Fibroblast of lung (primary cell): ENCODE measurements around the gene RAB8A.

Experiments
- CTCF ChIP-seq, 2 donors: IDR thresholded peaks in 1 of 2; conservative IDR thresholded peaks in 1 of 2; 1 replicate in 1 of 2; 2 replicates in 1 of 2; pipeline ENCODE4 v1.5.1; 2011 to 2012; ENCODE audit warnings: low read length in 2 of 2, control low read depth in 1 of 2, inconsistent platforms in 1 of 2, low read depth in 1 of 2, mild to moderate bottlenecking in 1 of 2
- EZH2 ChIP-seq: IDR thresholded peaks from 2 replicates; pipeline ENCODE4 v1.5.1; 2012; ENCODE audit warnings: low read length, control low read depth, mild to moderate bottlenecking; ENCODE audit errors: missing control alignments

DNA sequence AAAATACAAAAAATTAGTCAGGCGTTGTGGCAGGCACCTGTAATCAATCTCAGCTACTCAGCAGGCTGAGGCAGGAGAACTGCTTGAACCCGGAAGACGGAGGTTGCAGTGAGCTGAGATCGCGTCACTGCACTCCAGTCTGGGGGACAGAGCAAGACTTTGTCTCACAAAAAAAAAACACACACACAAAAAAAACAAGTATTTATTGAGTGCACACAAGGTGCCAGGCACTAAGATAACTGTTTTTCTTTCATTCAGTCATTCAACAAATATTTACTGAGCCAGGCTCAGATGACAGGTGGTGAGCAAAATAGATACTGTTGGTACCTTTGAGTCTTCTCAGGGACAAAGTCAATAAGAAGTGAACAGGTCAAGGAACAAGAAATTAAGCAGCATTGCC lies 55.4 kb downstream of the RAB8A start:
- TF ChIP-seq CTCF (conservative IDR thresholded peaks at IDR 0.05 in 1 of 2, IDR thresholded peaks at IDR 0.05 in 1 of 2; ENCODE audit: low read depth in 1 of 2, low read length in 2 of 2), result no peak
- no peak for TF ChIP-seq EZH2
